ENCODE data around the gene ADAMTS12.
"Not testable (repeated sequence)": the region's sequence is repeated elsewhere in the genome, so short reads cannot be mapped to it uniquely, and the experiment has no call there.

ADAMTS12 gene

GRCh38 chr5:33549982-33550567 is 341.7 kb downstream of the ADAMTS12 start:
- Histone ChIP-seq H3K4me3 (ENCODE audit: low read length) (no peak overlapping the region), H3K27me3 (ENCODE audit: low read depth, low read length) (no peaks in the 10 kb centered on the region), H3K79me2 (ENCODE audit: low read length) (no peaks in the 10 kb centered on the region), H3K4me2 (ENCODE audit: low read length) (no peak overlapping the region), H4K20me1 (ENCODE audit: insufficient read depth, low read length) (no peaks in the 10 kb centered on the region), H2AFZ (ENCODE audit: low read depth, low read length) (no peak overlapping the region), H3K9ac (ENCODE audit: low read length) (no peak overlapping the region), H3K36me3 (replicated peaks; ENCODE audit: low read depth, low read length) (no peaks in the 10 kb centered on the region), H3K27ac (ENCODE audit: low read length) (no peak overlapping the region), H3K9me3 (ENCODE audit: insufficient read depth, low read length) (no peaks in the 10 kb centered on the region), H3K4me1 (ENCODE audit: low read length) (no peaks in the 10 kb centered on the region)
- no peak for TF ChIP-seq EZH2phosphoT487 (IDR thresholded peaks at IDR 0.05; ENCODE audit: low read depth)
- no peak for TF ChIP-seq CTCF (IDR thresholded peaks at IDR 0.05; ENCODE audit: low read depth, low read length)

- H2AFZ ChIP-seq (ENCODE audit: low read depth, low read length): not testable (repeated sequence)
Observed at GRCh38 chr5:33539790-33540189, 352.0 kb downstream of the ADAMTS12 start.

GRCh38 chr5:33539212-33539611 is 352.6 kb downstream of the ADAMTS12 start:
- Histone ChIP-seq H2AFZ (ENCODE audit: low read depth, low read length) (no peak overlapping the region), H3K79me2 (ENCODE audit: low read length) (no peaks in the 10 kb centered on the region), H3K36me3 (replicated peaks; ENCODE audit: low read depth, low read length) (no peaks in the 10 kb centered on the region), H3K4me2 (ENCODE audit: low read length) (no peak overlapping the region), H3K27ac (ENCODE audit: low read length) (no peak overlapping the region), H3K9me3 (ENCODE audit: insufficient read depth, low read length) (no peaks in the 10 kb centered on the region), H3K4me3 (ENCODE audit: low read length) (no peak overlapping the region), H4K20me1 (ENCODE audit: insufficient read depth, low read length) (no peaks in the 10 kb centered on the region), H3K4me1 (ENCODE audit: low read length) (no peaks in the 10 kb centered on the region), H3K27me3 (ENCODE audit: low read depth, low read length) (no peaks in the 10 kb centered on the region), H3K9ac (ENCODE audit: low read length) (no peak overlapping the region)
- no peak for TF ChIP-seq EZH2phosphoT487 (IDR thresholded peaks at IDR 0.05; ENCODE audit: low read depth)
- no peak for TF ChIP-seq CTCF (IDR thresholded peaks at IDR 0.05; ENCODE audit: low read depth, low read length)

More at GRCh38 chr5:33539790-33540189, 352.0 kb downstream of the ADAMTS12 start:
- H3K9ac ChIP-seq (ENCODE audit: low read length); H3K4me1 ChIP-seq (ENCODE audit: low read length); H3K9me3 ChIP-seq (ENCODE audit: insufficient read depth, low read length); H3K27ac ChIP-seq (ENCODE audit: low read length); H3K27me3 ChIP-seq (ENCODE audit: low read depth, low read length); H3K79me2 ChIP-seq (ENCODE audit: low read length); H4K20me1 ChIP-seq (ENCODE audit: insufficient read depth, low read length); H3K4me2 ChIP-seq (ENCODE audit: low read length); H3K36me3 ChIP-seq (replicated peaks; ENCODE audit: low read depth, low read length); H3K4me3 ChIP-seq (ENCODE audit: low read length): not testable (repeated sequence)

- H3K9ac ChIP-seq (ENCODE audit: low read length): no peak overlapping the region
- H3K79me2 ChIP-seq (ENCODE audit: low read length): no peaks in the 10 kb centered on the region
- no peaks in the 10 kb centered on the region for H3K9me3 ChIP-seq (ENCODE audit: insufficient read depth, low read length)
- no peaks in the 10 kb centered on the region for H3K36me3 ChIP-seq (replicated peaks; ENCODE audit: low read depth, low read length)
- H3K27me3 ChIP-seq (ENCODE audit: low read depth, low read length): no peaks in the 10 kb centered on the region
- no peaks in the 10 kb centered on the region for H3K4me1 ChIP-seq (ENCODE audit: low read length)
- no peak overlapping the region for H3K4me3 ChIP-seq (ENCODE audit: low read length)
- no peak overlapping the region for H3K4me2 ChIP-seq (ENCODE audit: low read length)
- H4K20me1 ChIP-seq (ENCODE audit: insufficient read depth, low read length): no peaks in the 10 kb centered on the region
- H2AFZ ChIP-seq (ENCODE audit: low read depth, low read length): no peak overlapping the region
- H3K27ac ChIP-seq (ENCODE audit: low read length): no peak overlapping the region
- TF ChIP-seq CTCF (IDR thresholded peaks at IDR 0.05; ENCODE audit: low read depth, low read length) (no peak), EZH2phosphoT487 (IDR thresholded peaks at IDR 0.05; ENCODE audit: low read depth) (no peak)
Observed at GRCh38 chr5:33538201-33538600, 353.6 kb downstream of the ADAMTS12 start.
